Superior temporal gyrus (tissue), 1 donor: ENCODE measurements around the gene ANKRD30A.
"Not testable (repeated sequence)": the region's sequence is repeated elsewhere in the genome, so short reads cannot be mapped to it uniquely, and the experiment has no call there.

Experiments
- DNase-seq: peaks from one replicate; pipeline ENCODE4 v3.0.0-alpha.2; 2016; ENCODE audit errors: extremely low spot score

Gene ANKRD30A, protein sequence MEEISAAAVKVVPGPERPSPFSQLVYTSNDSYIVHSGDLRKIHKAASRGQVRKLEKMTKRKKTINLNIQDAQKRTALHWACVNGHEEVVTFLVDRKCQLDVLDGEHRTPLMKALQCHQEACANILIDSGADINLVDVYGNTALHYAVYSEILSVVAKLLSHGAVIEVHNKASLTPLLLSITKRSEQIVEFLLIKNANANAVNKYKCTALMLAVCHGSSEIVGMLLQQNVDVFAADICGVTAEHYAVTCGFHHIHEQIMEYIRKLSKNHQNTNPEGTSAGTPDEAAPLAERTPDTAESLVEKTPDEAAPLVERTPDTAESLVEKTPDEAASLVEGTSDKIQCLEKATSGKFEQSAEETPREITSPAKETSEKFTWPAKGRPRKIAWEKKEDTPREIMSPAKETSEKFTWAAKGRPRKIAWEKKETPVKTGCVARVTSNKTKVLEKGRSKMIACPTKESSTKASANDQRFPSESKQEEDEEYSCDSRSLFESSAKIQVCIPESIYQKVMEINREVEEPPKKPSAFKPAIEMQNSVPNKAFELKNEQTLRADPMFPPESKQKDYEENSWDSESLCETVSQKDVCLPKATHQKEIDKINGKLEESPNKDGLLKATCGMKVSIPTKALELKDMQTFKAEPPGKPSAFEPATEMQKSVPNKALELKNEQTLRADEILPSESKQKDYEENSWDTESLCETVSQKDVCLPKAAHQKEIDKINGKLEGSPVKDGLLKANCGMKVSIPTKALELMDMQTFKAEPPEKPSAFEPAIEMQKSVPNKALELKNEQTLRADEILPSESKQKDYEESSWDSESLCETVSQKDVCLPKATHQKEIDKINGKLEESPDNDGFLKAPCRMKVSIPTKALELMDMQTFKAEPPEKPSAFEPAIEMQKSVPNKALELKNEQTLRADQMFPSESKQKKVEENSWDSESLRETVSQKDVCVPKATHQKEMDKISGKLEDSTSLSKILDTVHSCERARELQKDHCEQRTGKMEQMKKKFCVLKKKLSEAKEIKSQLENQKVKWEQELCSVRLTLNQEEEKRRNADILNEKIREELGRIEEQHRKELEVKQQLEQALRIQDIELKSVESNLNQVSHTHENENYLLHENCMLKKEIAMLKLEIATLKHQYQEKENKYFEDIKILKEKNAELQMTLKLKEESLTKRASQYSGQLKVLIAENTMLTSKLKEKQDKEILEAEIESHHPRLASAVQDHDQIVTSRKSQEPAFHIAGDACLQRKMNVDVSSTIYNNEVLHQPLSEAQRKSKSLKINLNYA (N-terminal part only)

DNA sequence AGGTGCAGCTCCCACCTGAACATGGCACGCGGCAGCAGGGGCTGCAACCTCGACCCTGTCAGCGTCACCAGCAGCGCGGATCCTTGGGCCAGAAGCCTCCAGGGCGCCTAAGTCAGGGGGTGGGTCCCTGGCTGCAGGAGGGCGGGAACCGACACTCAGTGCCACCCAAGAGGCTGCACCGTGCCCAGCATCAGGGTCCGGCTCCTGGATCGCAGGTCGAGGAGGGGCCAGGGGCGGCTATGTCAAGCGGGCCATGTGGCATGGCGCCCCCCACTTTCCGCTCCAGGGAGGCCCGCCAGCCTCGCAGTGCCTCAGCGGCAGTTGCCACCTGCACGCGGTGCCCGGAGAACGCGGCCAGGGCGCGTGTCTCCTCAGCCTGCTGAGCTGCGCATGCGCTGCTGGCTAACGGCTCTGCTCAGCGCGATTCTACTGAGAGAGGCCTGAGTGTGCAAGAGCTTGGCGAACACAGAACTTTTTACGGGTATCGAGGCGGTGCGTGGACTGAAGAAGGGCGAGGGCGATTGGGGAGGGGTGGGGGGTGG, at the start of gene ANKRD30A:
ANKRD30A (plus strand) TSS at position 408 of the 542 bp plus-strand sequence. CDS start 190 bp downstream, outside the sequence.
- DNase-seq: no peak

GRCh38 chr10:37076083-37076482, 49.3 kb upstream of the ANKRD30A start:
- DNase-seq: not testable (repeated sequence)

- DNase-seq: no peak
Measured at GRCh38 chr10:37095792-37096573, 29.4 kb upstream of the ANKRD30A start.

DNA sequence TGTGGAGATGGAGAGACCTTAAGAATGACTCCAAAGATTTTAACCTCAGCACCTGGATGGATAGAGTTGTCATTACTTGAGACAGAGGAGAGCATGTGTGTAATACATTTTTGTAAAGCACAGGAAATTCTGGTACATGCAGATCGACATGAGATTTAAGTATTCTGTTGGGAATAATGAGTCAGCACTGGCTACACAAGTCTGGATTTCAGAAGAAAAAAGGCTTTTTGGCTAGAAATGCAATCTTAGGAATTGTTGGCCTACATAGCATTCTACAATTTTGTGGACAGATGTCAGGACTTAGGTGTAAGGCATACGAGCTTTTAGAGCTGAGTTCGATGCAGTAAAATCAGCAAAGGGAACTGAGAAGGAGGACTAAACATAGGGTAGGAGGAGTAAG, 24.1 kb upstream of the ANKRD30A start:
- DNase-seq: peak; percentile 65

DNA sequence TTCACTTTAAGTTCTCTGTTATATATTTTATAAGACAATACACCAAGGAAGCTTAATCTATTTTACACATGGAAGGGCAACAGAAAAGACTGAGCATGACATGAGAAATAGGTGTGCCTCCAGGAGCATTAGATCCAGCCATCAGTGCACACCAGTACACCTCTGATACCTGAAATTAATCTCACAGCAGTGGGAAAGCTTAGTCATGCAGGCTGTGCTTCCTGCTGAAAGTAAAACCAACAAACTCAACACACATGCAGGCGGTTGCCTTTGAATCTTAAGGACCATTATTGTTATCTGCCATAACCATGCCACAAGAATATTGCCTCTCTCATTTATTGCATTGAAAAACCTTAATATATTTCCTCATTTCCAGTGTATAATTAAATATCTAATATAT, 16.4 kb upstream of the ANKRD30A start:
- DNase-seq: no peak

DNA sequence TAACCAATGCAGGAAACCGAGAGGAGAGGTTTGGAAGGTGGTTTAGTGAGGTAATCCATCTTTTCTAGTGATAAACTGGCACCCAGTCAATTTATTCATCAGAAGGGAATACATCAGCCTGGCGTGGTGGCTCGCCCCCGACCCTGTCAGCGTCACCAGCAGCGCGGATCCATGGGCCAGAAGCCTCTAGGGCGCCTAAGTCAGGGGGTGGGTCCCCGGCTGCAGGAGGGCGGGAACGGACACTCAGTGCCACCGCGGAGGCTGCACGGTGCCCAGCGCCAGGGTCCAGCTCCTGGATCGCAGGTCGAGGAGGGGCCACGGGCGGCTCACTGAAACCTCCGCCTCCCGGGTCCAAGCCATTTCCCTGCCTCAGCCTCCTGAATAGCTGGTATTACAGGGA, 866 bp upstream of the ANKRD30A start:
- DNase-seq: no peak

- DNase-seq: no peak
Measured at GRCh38 chr10:37125921-37126320, 523 bp downstream of the ANKRD30A start.

GRCh38 chr10:37146443-37146842, 21.0 kb downstream of the ANKRD30A start:
- DNase-seq: no peak

- DNase-seq: not testable (repeated sequence)
Measured at GRCh38 chr10:37162430-37162829, 37.0 kb downstream of the ANKRD30A start.

DNA sequence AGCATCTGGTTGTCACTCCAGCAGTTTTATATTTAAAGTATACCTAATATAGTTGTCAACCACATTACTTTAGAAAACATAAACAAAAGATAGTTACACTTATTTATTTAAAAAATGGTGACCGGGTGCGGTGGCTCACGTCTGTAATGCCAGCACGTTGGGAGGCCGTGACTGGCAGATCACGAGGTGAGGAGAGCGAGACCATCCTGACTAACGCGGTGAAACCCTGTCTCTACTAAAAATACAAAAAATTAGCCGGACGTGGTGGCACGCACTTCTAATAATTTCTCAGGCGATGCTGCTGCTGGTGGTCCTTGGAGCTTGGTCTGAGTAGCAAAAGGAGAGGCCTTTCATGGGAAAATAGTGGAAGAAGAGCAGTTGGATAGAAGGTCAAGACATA, 46.5 kb downstream of the ANKRD30A start:
- not testable (repeated sequence) for DNase-seq

- not testable (repeated sequence) for DNase-seq
Measured at GRCh38 chr10:37178296-37178695, 52.9 kb downstream of the ANKRD30A start.

GRCh38 chr10:37182719-37183118, 57.3 kb downstream of the ANKRD30A start:
- not testable (repeated sequence) for DNase-seq

- no peak for DNase-seq
Measured at GRCh38 chr10:37206132-37206531, 80.7 kb downstream of the ANKRD30A start.

- no peak for DNase-seq
Measured at GRCh38 chr10:37220866-37221265, 95.5 kb downstream of the ANKRD30A start.

DNA sequence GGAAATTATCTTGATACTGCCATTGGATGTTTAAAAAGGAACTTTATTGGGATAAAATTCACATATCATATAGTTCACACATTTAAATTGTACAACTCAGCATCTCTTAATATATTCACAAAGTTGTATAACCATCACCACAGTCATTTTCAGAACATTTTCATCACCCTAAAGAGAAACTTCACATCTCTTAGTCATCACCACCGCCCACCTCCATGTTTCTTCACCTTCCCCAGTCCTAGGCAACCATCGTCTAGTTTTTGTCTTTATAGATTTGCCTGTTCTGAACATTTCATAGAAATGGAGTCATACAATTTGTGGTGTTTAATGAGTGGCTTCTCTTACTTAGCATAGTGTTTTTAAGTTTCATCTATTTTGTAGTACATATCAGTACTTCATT, 96.6 kb downstream of the ANKRD30A start:
- DNase-seq: peak; percentile 63

- no peak for DNase-seq
Measured at GRCh38 chr10:37225163-37225562, 99.8 kb downstream of the ANKRD30A start.

GRCh38 chr10:37226524-37226923, 101.1 kb downstream of the ANKRD30A start:
- DNase-seq: no peak

- no peak for DNase-seq
Measured at GRCh38 chr10:37234692-37235091, 109.3 kb downstream of the ANKRD30A start.

DNA sequence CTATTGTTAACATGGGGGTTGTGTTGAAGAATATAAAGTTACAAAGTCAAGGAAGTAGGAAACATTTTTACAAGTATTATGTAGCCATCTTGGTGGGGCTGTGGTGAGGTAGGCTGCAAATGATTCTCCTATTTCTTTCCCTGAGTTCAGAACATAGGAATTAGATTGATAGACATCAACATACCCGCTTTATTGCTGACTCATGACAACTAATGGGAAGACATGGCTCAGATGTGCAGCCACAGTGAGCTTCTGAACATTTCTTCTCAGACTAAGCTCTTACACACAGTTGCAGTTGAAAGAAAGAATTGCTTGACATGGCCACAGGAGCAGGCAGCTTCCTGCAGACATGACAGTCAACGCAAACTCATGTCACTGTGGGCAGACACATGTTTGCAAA, 110.7 kb downstream of the ANKRD30A start:
- DNase-seq: no peak

GRCh38 chr10:37240223-37240622, 114.8 kb downstream of the ANKRD30A start:
- DNase-seq: no peak

GRCh38 chr10:37246637-37247036, 121.2 kb downstream of the ANKRD30A start:
- no peak for DNase-seq
